ENCODE results near the gene GRPEL1. TPM values are rescaled to one million over a fixed set of nuclear protein-coding genes. Genes with fewer than 3 reads are reported as not detected.

GRPEL1 gene
- polyA plus RNA-seq, 2 of the 4 experiments (the other 2 are of a cell fraction), result 45.5 to 72.0 TPM

GRCh38 chr4:7094916-7095315 is 27.1 kb upstream of the GRPEL1 start:
- WGBS (ENCODE audit: missing lambda C conversion rate), result 77% methylated on average over 10 of the region's 10 CpGs
- no peak for TF ChIP-seq EP300 (IDR thresholded peaks at IDR 0.05)
- TF ChIP-seq JUN (IDR thresholded peaks at IDR 0.05), result no peak
- TF ChIP-seq HEYL (CRISPR knock-in tag; IDR thresholded peaks at IDR 0.05), result no peak
- no peak for TF ChIP-seq RFX5 (IDR thresholded peaks at IDR 0.05)
- TF ChIP-seq NR3C1 (IDR thresholded peaks at IDR 0.05), result no peak
- TF ChIP-seq CEBPB (IDR thresholded peaks at IDR 0.05), result no peak
- no peak for TF ChIP-seq ZNF302 (CRISPR knock-in tag; IDR thresholded peaks at IDR 0.05)
- no peak for TF ChIP-seq KDM1A (IDR thresholded peaks at IDR 0.05; ENCODE audit: low read depth)
- no peak for TF ChIP-seq RAD21 (conservative IDR thresholded peaks at IDR 0.05 in 1 of 2, IDR thresholded peaks at IDR 0.05 in 1 of 2)
- no peak for TF ChIP-seq BHLHE40 (IDR thresholded peaks at IDR 0.05; ENCODE audit: low read depth, low read length)
- TF ChIP-seq GATA3 (IDR thresholded peaks at IDR 0.05; ENCODE audit: borderline replicate concordance), result no peak
- no peak for TF ChIP-seq RCOR1 (IDR thresholded peaks at IDR 0.05; ENCODE audit: low read depth, low read length)
- TF ChIP-seq MAX (IDR thresholded peaks at IDR 0.05), result no peak
- TF ChIP-seq NPAS2 (CRISPR knock-in tag; IDR thresholded peaks at IDR 0.05; ENCODE audit: borderline replicate concordance), result no peak
- no peak for TF ChIP-seq HES2 (IDR thresholded peaks at IDR 0.05)
- TF ChIP-seq HMGXB4 (CRISPR knock-in tag; IDR thresholded peaks at IDR 0.05; ENCODE audit: borderline replicate concordance), result no peak
- TF ChIP-seq KDM5A (IDR thresholded peaks at IDR 0.05), result no peak
- TF ChIP-seq E2F6 (IDR thresholded peaks at IDR 0.05; ENCODE audit: borderline replicate concordance, low read depth), result no peak
- Histone ChIP-seq H3K27ac (no peak overlapping the region), H3K4me3 (no peak overlapping the region), H3K4me2 (no peak overlapping the region), H3K9me3 (no peaks in the 10 kb centered on the region), H3K4me1 (no peaks in the 10 kb centered on the region)
- ChIA-PET CTCF (interaction anchor here (1.0 kb wide), 1 partner anchor 8 kb away, joined by 3 read pairs; no protein-coding TSS in a partner anchor), POLR2A (no interaction called here)
- no peak for DNase-seq (ENCODE audit: low read depth in 1 of 2, low spot score in 1 of 2)
- no peak for ATAC-seq
- FAIRE-seq, result no peak

- ATAC-seq (no peak), DNase-seq (ENCODE audit: low read depth in 1 of 2, low spot score in 1 of 2) (no peak), FAIRE-seq (no peak)
- 33% methylated on average over 3 of the region's 3 CpGs for WGBS (ENCODE audit: missing lambda C conversion rate)
- Histone ChIP-seq H3K9me3 (no peaks in the 10 kb centered on the region), H3K4me1 (no peaks in the 10 kb centered on the region), H3K4me3 (no peak overlapping the region), H3K27ac (no peak overlapping the region), H3K4me2 (no peak overlapping the region)
- TF ChIP-seq MAFK (IDR thresholded peaks at IDR 0.05; ENCODE audit: partially characterized antibody), result no peak
- no peak for TF ChIP-seq EP300 (IDR thresholded peaks at IDR 0.05)
- TF ChIP-seq RAD21 (conservative IDR thresholded peaks at IDR 0.05 in 1 of 2, IDR thresholded peaks at IDR 0.05 in 1 of 2), result no peak
- TF ChIP-seq TP53 (CRISPR knock-in tag; IDR thresholded peaks at IDR 0.05), result no peak
- no peak for TF ChIP-seq E2F6 (IDR thresholded peaks at IDR 0.05; ENCODE audit: borderline replicate concordance, low read depth)
- TF ChIP-seq GATA3 (IDR thresholded peaks at IDR 0.05; ENCODE audit: borderline replicate concordance), result no peak
- no peak for TF ChIP-seq HEYL (CRISPR knock-in tag; IDR thresholded peaks at IDR 0.05)
- TF ChIP-seq CTCF (IDR thresholded peaks at IDR 0.05), result no peak
- no peak for TF ChIP-seq BHLHE40 (IDR thresholded peaks at IDR 0.05; ENCODE audit: low read depth, low read length)
- no peak for TF ChIP-seq EHF (CRISPR knock-in tag; IDR thresholded peaks at IDR 0.05)
- no peak for TF ChIP-seq NPAS2 (CRISPR knock-in tag; IDR thresholded peaks at IDR 0.05; ENCODE audit: borderline replicate concordance)
- TF ChIP-seq ATOH8 (CRISPR knock-in tag; IDR thresholded peaks at IDR 0.05; ENCODE audit: low read depth), result no peak
- TF ChIP-seq CBX8 (IDR thresholded peaks at IDR 0.05), result no peak
- ChIA-PET POLR2A (no interaction called here), CTCF (no interaction called here)
Observed at GRCh38 chr4:7092026-7092425, 24.2 kb upstream of the GRPEL1 start.

All from A549 (cell line).